Ishikawa (cell line): ENCODE data around the gene AOC1.

ENCODE experiments used
- CEBPB ChIP-seq: IDR thresholded peaks from 2 replicates; pipeline ENCODE4 v1.6.1; 2012
- CREB1 ChIP-seq: IDR thresholded peaks from 2 replicates; pipeline ENCODE4 v1.6.1; 2012; ENCODE audit warnings: low read depth
- EGR1 ChIP-seq: IDR thresholded peaks from 2 replicates; pipeline ENCODE4 v1.6.1; 2012
- EP300 ChIP-seq: IDR thresholded peaks from 2 replicates; pipeline ENCODE4 v1.6.1; 2012; ENCODE audit warnings: borderline replicate concordance
- FOXM1 ChIP-seq: IDR thresholded peaks from 2 replicates; pipeline ENCODE4 v1.6.1; 2012; ENCODE audit warnings: low read depth, borderline replicate concordance
- RAD21 ChIP-seq: IDR thresholded peaks from 2 replicates; pipeline ENCODE4 v1.6.1; 2012; ENCODE audit warnings: low read depth
- TAF1 ChIP-seq: IDR thresholded peaks from 2 replicates; pipeline ENCODE4 v1.6.1; 2012; ENCODE audit warnings: low read depth, mild to moderate bottlenecking
- TCF12 ChIP-seq: IDR thresholded peaks from 2 replicates; pipeline ENCODE4 v1.6.1; 2012; ENCODE audit warnings: low read depth
- TEAD4 ChIP-seq: IDR thresholded peaks from 2 replicates; pipeline ENCODE4 v1.6.1; 2012
- YY1 ChIP-seq: IDR thresholded peaks from 2 replicates; pipeline ENCODE4 v1.6.1; 2012; ENCODE audit warnings: low read depth
- ZBTB7A ChIP-seq: IDR thresholded peaks from 2 replicates; pipeline ENCODE4 v1.6.1; 2012; ENCODE audit warnings: low read depth
- TF ChIP-seq, protein P1 (sequence below): IDR thresholded peaks from 2 replicates; pipeline ENCODE4 v1.6.1; 2012
- TF ChIP-seq, protein P2 (sequence below): IDR thresholded peaks from 2 replicates; pipeline ENCODE4 v1.6.1; 2012
- TF ChIP-seq, protein P3 (sequence below): IDR thresholded peaks from 2 replicates; pipeline ENCODE4 v1.6.1; 2012; ENCODE audit warnings: low read depth, mild to moderate bottlenecking

AOC1 gene

DNA sequence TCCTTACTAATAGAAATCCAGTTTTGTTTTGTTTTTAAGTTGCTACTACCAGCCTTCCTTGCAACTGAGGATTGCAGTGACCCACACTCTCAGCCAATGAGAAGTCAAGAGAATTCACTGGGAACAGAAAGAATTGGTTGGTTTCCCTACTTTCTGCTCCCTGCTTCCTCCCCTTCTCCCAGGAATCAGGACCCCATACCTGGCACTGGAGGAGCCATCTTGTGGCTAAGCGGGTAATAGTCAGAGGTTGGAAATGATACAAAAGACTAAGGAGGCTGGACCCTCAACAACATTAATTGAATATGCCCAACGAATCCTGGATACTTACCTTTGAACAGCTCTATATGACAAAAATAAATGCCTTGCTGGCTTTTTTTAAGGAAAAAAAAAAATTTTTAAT lies 45.5 kb upstream of the AOC1 start:
- no peak for TF ChIP-seq FOXM1
- TF ChIP-seq, protein P1, sequence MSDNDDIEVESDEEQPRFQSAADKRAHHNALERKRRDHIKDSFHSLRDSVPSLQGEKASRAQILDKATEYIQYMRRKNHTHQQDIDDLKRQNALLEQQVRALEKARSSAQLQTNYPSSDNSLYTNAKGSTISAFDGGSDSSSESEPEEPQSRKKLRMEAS, result no peak
- TF ChIP-seq RAD21, result no peak
- no peak for TF ChIP-seq ZBTB7A
- TF ChIP-seq, protein P2, sequence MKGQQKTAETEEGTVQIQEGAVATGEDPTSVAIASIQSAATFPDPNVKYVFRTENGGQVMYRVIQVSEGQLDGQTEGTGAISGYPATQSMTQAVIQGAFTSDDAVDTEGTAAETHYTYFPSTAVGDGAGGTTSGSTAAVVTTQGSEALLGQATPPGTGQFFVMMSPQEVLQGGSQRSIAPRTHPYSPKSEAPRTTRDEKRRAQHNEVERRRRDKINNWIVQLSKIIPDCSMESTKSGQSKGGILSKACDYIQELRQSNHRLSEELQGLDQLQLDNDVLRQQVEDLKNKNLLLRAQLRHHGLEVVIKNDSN, result no peak
- TF ChIP-seq, protein P3, sequence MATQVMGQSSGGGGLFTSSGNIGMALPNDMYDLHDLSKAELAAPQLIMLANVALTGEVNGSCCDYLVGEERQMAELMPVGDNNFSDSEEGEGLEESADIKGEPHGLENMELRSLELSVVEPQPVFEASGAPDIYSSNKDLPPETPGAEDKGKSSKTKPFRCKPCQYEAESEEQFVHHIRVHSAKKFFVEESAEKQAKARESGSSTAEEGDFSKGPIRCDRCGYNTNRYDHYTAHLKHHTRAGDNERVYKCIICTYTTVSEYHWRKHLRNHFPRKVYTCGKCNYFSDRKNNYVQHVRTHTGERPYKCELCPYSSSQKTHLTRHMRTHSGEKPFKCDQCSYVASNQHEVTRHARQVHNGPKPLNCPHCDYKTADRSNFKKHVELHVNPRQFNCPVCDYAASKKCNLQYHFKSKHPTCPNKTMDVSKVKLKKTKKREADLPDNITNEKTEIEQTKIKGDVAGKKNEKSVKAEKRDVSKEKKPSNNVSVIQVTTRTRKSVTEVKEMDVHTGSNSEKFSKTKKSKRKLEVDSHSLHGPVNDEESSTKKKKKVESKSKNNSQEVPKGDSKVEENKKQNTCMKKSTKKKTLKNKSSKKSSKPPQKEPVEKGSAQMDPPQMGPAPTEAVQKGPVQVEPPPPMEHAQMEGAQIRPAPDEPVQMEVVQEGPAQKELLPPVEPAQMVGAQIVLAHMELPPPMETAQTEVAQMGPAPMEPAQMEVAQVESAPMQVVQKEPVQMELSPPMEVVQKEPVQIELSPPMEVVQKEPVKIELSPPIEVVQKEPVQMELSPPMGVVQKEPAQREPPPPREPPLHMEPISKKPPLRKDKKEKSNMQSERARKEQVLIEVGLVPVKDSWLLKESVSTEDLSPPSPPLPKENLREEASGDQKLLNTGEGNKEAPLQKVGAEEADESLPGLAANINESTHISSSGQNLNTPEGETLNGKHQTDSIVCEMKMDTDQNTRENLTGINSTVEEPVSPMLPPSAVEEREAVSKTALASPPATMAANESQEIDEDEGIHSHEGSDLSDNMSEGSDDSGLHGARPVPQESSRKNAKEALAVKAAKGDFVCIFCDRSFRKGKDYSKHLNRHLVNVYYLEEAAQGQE, result no peak
- no peak for TF ChIP-seq TAF1
- TF ChIP-seq EP300, result no peak
- TF ChIP-seq CEBPB, result no peak
- no peak for TF ChIP-seq CREB1
- no peak for TF ChIP-seq TCF12
- no peak for TF ChIP-seq EGR1
- no peak for TF ChIP-seq YY1

DNA sequence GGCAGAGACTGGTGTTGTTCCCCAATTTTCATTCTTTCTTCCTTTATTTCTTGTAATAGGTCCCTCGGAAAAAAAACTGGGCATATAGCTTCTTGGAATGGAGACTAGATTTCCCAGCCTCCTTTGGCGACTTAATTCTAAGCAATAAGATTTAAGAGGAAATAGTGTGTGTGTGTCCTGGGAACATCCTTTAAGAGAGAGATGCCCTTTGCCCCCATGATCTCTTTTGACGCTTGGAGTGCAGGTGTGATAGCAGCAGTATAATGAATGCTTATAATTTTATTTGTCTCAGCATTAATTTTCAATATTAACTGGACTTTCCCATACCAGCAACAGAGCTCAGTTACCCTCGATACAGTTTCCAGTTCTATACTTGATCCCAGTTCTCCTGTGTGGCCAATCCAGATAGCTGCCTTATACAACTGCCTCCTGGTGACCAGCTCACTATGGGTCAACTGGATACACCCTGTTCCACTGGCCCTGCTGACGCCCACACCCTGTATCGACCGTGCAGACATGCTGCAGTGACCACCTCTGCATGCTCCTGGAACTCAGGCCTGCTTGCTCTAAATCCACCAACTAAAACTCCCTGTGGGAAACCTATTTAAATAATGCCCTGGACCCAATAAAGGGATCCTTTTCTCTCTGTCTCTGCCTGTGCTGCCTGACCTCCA lies 37.9 kb upstream of the AOC1 start:
- TF ChIP-seq EGR1, result no peak
- no peak for TF ChIP-seq TAF1
- TF ChIP-seq ZBTB7A, result no peak
- no peak for TF ChIP-seq CEBPB
- TF ChIP-seq, protein P3, result no peak
- TF ChIP-seq FOXM1, result no peak
- TF ChIP-seq TCF12, result no peak

DNA sequence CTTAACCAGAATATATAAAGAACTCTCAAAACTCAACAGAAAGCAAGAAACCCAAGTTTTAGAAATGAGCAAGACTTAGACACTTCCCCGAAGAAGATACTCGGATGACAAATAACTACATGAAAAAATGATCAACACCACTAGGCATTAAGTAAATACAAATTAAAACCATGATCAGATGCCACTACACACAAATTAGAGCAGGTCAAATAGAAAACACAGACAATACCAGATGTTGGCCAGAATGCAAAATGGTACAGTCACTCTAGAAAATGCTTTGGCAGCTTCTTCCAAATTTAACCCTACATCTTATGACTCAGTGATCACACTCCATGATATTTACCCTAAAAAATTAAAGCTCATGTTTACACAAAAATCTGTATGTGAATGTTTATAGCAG lies 33.3 kb upstream of the AOC1 start:
- TF ChIP-seq FOXM1 (no peak), CEBPB (no peak), RAD21 (no peak), TEAD4 (no peak), TAF1 (no peak), EGR1 (no peak), TCF12 (no peak)
- TF ChIP-seq, protein P3, result no peak

DNA sequence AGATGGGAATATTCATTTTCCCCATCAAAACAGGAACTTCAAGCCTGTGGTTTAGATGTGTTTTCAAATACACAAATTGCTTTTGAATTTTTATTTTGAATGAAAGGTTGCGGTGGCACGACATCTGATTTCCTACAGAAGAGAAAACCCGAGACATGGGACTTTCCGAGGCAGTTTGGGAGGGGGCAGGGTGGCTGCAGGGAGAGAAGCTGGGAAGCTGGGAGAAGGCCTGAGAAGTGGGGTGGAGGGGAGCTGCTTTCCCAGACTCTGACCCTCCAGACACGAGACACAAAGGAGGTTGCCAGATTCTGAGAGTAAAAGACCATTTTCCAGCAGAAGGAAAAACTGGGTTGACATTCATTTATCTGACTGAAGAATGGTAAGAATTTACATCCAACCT lies 32.2 kb upstream of the AOC1 start:
- TF ChIP-seq YY1 (no peak), TCF12 (no peak), ZBTB7A (no peak), CREB1 (no peak), TAF1 (no peak), TEAD4 (no peak), EP300 (no peak), CEBPB (no peak), RAD21 (no peak), FOXM1 (no peak), EGR1 (no peak)
- TF ChIP-seq, protein P3, result no peak
- TF ChIP-seq, protein P1, result no peak
- TF ChIP-seq, protein P2, result no peak
